ENCODE data around the gene DNAJC15.

DNAJC15 gene

DNA sequence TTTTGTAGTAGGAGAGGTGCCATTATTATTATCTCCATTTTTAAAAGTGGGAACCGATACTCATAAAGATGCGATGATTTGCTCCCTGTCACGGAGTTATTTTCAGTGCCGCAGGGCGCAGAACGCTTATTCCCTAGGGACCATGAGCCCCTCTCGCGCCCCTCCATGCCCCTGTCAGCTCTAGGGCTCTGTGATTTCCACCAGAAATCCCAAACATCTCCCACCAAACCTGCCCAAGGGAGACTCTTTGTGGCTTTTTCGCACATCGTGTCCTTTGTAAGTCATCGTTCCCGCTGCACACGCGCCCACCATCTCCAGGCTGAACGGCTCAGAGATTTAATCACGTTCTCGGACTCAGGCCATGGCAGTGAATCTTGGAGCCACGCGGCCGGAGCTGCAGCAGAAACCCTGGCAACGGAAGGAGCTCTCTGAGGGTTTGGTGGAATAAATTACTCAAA lies 105.1 kb downstream of the DNAJC15 start:
- DNase-seq (ENCODE audit: low spot score), result no peak
- TF ChIP-seq CTCF (IDR thresholded peaks at IDR 0.05; ENCODE audit: extremely low read depth, missing control alignments), result no peak

- no peak for TF ChIP-seq CTCF (IDR thresholded peaks at IDR 0.05; ENCODE audit: extremely low read depth, missing control alignments)
- DNase-seq (ENCODE audit: low spot score), result no peak
Measured at GRCh38 chr13:43129066-43129465, 105.7 kb downstream of the DNAJC15 start.

DNA sequence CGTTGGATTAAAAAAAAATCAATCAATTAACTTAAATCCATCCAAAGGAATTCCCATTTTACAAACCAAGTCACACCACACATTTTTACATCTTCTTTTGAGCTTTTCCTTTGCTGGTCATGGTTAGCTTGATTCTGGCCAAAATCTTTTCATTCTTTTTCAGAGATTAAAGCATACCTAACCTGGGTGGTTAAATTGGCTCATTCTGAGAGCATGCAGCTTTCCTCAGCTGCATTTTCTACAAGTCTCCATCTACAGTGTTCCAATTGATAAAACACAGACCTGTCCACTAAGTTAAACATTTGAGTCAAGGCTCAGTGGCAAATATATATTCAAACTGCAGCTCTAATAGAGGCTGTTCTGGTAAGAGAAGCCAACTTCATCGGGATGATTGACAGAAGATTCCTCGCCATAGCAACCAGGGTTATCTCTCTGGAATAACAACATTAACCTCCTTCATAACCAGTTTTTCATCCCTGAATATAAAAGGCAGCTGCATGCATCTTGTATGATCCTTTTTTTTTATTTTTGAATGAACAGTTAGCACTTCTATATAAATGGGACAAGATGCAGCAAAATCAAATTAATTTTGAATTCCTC lies 106.2 kb downstream of the DNAJC15 start:
- no peak for TF ChIP-seq CTCF (IDR thresholded peaks at IDR 0.05; ENCODE audit: extremely low read depth, missing control alignments)
- DNase-seq (ENCODE audit: low spot score), result no peak

DNA sequence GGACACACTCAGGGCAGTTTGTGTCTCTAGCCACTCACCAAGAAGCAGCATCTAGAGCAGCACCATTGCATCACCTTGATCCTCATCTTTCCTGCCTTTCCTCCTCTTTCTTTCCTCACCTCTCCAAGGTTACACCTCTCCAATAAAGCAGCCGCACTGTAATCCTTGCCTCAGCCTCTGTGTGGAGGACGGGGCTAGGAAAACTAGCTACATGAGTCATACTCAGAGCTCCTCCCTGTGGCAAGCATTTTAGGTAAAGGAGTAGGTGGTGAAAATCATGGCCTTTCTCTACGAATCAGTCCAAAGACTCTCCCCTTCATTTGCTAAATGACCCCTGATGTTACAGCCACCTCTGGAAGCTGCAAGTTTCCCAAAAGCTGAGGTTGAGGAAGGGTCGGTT lies 108.9 kb downstream of the DNAJC15 start:
- peak; percentile 50 for DNase-seq (ENCODE audit: low spot score)
- peak; percentile 45 for TF ChIP-seq CTCF (IDR thresholded peaks at IDR 0.05; ENCODE audit: extremely low read depth, missing control alignments)

DNA sequence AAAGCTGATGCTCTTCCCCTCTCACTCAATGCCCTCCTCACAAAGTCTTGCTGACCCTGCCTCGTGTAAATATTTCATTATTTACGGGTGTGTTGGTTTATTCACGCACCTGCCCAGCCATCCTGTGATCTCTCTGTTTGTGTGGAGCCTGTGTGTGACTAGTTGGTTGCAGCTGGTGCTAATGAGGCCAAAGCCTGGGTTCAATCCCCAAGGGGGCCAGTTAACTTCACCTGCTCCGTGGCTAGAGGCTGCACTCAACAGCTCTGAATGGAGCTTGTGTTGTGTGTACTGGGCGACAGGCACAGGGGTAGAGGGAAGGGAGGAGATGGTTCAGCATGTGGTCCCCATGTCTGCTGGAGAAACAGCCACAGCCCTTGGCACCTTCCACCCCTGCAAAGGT lies 109.5 kb downstream of the DNAJC15 start:
- no peak for TF ChIP-seq CTCF (IDR thresholded peaks at IDR 0.05; ENCODE audit: extremely low read depth, missing control alignments)
- no peak for DNase-seq (ENCODE audit: low spot score)

GRCh38 chr13:43133792-43134191 lies 110.4 kb downstream of the DNAJC15 start:
- no peak for DNase-seq (ENCODE audit: low spot score)
- TF ChIP-seq CTCF (IDR thresholded peaks at IDR 0.05; ENCODE audit: extremely low read depth, missing control alignments), result no peak

GRCh38 chr13:43134868-43135267 lies 111.5 kb downstream of the DNAJC15 start:
- no peak for DNase-seq (ENCODE audit: low spot score)
- TF ChIP-seq CTCF (IDR thresholded peaks at IDR 0.05; ENCODE audit: extremely low read depth, missing control alignments), result no peak
